Duodenal mucosa (tissue), 2 donors: ENCODE measurements around the gene NDUFA11.

Experiments
- H3K27ac ChIP-seq: one replicate; pipeline ENCODE4 v1.7.0; 2013; ENCODE audit warnings: low read depth, low read length
- H3K27me3 ChIP-seq, 2 donors: one replicate each; pipeline ENCODE4 v1.7.0; 2013; ENCODE audit warnings: low read length in 2 of 2, control low read depth in 1 of 2; ENCODE audit not compliant: insufficient read depth in 2 of 2, control insufficient read depth in 1 of 2
- H3K36me3 ChIP-seq, 2 donors: one replicate each; pipeline ENCODE4 v1.7.0; 2013; ENCODE audit warnings: low read length in 2 of 2, control low read depth in 1 of 2; ENCODE audit not compliant: insufficient read depth in 2 of 2, control insufficient read depth in 1 of 2
- H3K4me1 ChIP-seq, 2 donors: one replicate each; pipeline ENCODE4 v1.7.0; 2013; ENCODE audit warnings: low read length in 2 of 2, control low read depth in 1 of 2; ENCODE audit not compliant: insufficient read depth in 2 of 2, control insufficient read depth in 1 of 2
- H3K4me3 ChIP-seq, 2 donors: one replicate each; pipeline ENCODE4 v1.7.0; 2013; ENCODE audit warnings: low read length in 2 of 2, low read depth in 1 of 2
- H3K9ac ChIP-seq, 2 donors: one replicate each; pipeline ENCODE4 v1.7.0; 2013; ENCODE audit warnings: low read length in 2 of 2, low read depth in 1 of 2
- H3K9me3 ChIP-seq, 2 donors: one replicate each; pipeline ENCODE4 v1.7.0; 2013; ENCODE audit warnings: low read length in 2 of 2, control low read depth in 1 of 2; ENCODE audit not compliant: control insufficient read depth in 1 of 2

The NDUFA11 gene

DNA sequence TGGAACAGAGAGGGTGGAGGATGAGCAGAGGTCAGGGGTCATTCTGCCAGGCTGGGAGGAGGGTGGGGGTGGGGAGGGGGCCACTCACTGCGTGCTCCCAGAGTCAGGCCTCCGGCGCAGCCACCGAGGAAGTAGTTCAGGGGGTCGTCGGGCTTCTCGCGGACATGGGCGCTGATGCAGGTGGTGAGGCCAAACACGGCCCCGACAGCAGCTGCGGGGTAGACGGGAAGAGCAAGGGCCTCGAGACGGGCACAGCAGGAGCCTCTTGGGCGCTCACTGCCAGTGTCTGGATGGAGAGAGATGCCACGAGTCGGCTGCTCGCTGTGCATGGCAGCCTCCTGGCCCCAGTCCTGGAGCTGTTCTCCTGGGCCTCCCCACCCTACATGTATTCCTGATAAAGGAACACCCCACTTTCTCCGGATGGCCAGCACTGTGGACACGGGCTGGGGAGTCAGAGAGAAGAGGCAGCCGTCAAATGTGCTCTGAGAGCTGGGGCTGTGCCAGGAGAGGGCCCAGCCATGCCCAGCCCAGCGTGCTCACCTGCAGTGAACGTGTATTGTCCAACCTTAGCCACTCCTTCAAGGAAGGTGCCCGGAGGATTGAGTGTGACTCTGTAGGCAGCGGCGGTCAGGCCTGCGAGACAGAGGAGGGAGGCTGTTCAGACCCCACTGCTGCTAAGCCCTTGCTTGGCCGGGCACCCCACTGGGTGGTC, 7.1 kb downstream of the NDUFA11 start:
- H3K9ac ChIP-seq: no peak overlapping the region
- no peaks in the 10 kb centered on the region for H3K4me1 ChIP-seq
- H3K27me3 ChIP-seq: peaks cover 0 to 5% of the 10 kb centered on the region in 2 donors
- H3K9me3 ChIP-seq: no peaks in the 10 kb centered on the region
- H3K4me3 ChIP-seq: no peak overlapping the region
- no peak overlapping the region for H3K27ac ChIP-seq
- peaks cover 5 to 24% of the 10 kb centered on the region in 2 donors for H3K36me3 ChIP-seq

DNA sequence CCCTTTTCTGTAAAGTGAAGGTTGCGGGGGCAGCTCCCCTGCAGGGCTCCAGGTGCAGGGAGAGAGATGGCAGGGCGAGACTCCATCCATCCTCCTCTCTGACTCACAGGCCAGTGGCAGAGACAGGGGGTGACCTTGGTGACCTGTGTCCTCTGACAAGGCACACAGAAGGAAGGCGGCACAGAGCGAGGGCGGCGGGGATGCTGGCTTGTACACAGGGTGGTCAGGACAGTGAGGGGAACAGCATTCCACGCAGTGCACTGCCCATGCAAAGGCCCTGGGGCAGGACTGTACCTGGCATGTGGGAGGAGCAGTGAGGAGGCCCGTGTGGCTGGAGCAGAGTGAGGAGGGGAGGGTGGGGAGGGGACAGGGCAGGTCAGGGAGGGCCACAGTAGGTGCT, 7.7 kb downstream of the NDUFA11 start:
- H3K27me3 ChIP-seq: peaks cover 0 to 5% of the 10 kb centered on the region in 2 donors
- no peak overlapping the region for H3K27ac ChIP-seq
- no peak overlapping the region for H3K4me3 ChIP-seq
- no peaks in the 10 kb centered on the region for H3K4me1 ChIP-seq
- H3K9ac ChIP-seq: no peak overlapping the region
- peaks cover 5 to 24% of the 10 kb centered on the region in 2 donors for H3K36me3 ChIP-seq
- no peaks in the 10 kb centered on the region for H3K9me3 ChIP-seq

DNA sequence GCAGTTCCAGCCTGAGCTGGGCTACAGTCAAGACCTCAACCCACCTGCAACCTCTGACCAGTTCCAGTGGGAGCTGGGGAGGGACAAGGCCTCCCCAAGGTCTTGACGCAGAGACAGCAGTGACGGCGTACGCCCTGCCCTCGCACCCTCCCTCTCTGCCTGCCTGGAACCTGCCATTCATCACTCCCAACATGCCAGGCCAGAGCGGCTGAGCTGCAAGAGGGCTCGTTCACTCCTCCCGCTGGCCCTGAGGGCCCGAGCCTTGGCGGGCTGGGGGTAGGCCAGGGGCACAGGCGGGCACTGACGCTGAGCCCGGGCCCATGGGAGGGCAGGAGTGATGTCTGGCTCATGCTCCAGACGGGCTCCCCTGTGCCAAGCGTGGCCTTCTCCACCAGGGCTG, 8.2 kb downstream of the NDUFA11 start:
- Histone ChIP-seq H3K27ac (no peak overlapping the region), H3K27me3 (peaks cover 0 to 5% of the 10 kb centered on the region in 2 donors), H3K4me1 (no peaks in the 10 kb centered on the region), H3K9me3 (no peaks in the 10 kb centered on the region), H3K36me3 (peaks cover 5 to 23% of the 10 kb centered on the region in 2 donors), H3K9ac (no peak overlapping the region), H3K4me3 (no peak overlapping the region)

DNA sequence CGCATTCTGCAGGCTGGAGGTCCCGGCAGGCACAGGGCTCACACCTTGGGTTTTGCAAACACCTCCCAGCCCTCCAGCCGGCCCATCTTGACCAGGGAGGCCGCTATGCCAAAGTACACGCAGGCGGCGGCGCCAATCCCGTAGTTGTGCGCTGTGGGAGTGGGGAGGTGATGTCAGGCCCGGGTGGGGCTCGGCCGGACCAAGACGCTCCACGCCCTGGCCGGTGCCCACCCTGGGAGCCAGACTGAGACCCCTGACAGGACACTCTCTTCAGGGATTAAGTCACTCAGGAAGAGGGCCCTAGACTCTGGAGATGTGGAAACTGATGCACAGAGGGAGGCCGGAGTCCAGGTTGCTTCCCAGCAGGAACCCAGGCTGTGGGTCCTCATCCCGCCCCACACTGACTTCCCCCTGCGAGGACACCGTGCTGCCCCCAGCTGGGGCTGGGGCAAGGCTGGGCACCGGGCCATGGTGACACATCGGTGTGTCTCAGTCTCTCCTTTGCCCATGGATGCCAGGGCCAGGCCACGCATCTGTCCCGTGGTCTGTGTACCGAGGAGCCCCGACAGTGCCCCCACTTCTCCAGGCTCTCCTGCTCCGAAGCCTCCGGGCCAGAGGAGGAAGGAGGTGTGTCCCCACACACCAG, 8.8 kb downstream of the NDUFA11 start:
- Histone ChIP-seq H3K27ac (no peak overlapping the region), H3K4me3 (no peak overlapping the region), H3K4me1 (no peaks in the 10 kb centered on the region), H3K9ac (no peak overlapping the region), H3K27me3 (peaks cover 0 to 5% of the 10 kb centered on the region in 2 donors), H3K9me3 (no peaks in the 10 kb centered on the region), H3K36me3 (peaks cover 5 to 20% of the 10 kb centered on the region in 2 donors)

DNA sequence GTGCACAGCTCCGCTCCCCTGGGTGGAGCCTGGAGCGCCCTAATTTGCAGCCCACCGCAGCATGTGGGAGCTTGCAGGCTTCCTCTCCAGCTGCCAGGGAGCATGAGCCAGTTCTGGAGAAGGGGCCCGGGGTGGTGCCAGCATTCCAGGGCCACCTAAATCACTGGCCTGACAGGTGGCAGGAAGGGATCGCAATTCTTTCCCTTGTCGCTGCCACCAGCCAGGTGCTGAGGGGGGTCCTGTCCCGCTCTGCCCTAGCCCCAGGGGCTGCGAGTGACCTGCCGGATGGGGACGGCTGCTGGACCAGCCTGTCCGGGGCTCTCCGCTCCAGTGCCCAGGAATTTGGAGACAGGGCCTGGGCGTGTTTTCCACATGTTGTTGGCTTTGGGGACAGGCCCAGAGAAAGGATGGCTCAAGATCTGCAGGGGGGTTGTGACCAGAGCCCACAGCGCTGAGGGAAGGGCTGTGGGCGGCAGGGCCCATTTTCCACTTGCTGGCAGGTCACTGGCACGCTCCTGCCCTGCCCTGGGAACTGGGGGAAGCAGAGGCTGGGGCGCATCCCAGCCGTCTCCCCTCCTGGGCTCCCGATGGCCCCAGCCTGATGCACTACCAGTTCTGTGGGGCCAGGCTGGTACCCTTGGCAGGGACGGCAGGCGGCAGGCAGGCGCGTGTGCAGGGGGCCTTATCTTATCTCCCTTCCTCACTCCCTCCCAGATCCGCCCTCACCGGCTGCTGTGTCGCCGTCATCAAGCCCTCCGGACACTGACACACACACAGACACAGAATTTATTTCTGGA, 9.5 kb downstream of the NDUFA11 start:
- Histone ChIP-seq H3K4me3 (no peak overlapping the region), H3K27me3 (peaks cover 0 to 5% of the 10 kb centered on the region in 2 donors), H3K4me1 (no peaks in the 10 kb centered on the region), H3K9me3 (no peaks in the 10 kb centered on the region), H3K27ac (no peak overlapping the region), H3K9ac (no peak overlapping the region), H3K36me3 (peaks cover 5 to 20% of the 10 kb centered on the region in 2 donors)

DNA sequence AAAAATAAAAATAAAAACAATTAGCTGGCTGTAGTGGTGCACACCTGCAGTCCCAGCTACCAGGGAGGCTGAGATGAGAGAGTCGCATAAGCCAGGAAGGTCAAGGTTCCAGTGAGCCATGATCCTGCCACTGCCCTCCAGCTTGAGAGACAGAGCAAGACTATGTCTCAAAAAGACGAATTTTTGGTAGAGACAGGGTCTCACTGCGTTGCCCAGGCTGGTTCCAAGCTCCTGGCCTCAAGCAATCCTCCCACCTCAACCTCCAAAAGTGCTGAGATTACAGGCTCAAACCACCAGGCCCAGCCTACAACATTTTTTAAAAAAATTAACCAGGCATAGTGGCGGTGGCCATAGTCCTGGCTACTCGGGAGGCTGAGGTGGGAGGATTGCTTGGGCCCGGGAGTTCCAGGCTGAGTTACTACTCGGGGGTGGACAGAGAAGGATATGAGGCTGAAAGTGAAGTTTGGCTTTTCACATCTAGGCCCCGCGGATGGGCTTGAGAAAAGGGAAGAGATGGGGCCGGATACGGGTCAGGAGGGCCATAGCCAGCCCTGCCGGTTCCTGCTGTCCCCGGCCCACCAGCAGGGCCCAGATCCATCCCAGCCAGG, 10.2 kb downstream of the NDUFA11 start:
- H3K9ac ChIP-seq: no peak overlapping the region
- H3K4me1 ChIP-seq: no peaks in the 10 kb centered on the region
- H3K4me3 ChIP-seq: no peak overlapping the region
- peaks cover 5 to 20% of the 10 kb centered on the region in 2 donors for H3K36me3 ChIP-seq
- no peak overlapping the region for H3K27ac ChIP-seq
- H3K27me3 ChIP-seq: peaks cover 0 to 5% of the 10 kb centered on the region in 2 donors
- H3K9me3 ChIP-seq: no peaks in the 10 kb centered on the region

DNA sequence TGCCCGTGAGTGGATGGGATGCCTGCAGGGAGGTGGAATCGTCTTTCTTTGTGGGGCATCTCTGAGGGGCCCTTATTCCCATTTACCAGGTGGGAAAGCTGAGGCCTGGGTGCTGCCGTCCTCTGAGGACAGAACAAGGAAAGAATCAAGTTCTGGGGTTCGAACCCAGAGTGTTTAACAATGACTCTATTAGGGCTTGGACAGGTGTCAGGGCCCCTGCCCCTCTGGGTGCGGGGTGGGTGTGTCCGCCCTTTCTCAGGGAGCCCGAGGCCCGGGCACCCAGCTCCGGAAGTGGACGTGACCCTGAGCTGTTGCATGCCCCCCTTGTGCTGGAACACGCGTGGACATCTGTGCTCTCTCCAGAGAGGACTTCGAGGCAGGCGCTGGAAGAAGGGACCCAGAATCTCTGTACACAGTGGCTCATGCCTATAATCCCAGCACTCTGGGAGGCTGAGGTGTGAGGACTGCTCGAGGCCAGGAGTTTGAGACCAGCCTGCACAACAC, 10.8 kb downstream of the NDUFA11 start:
- Histone ChIP-seq H3K4me1 (no peaks in the 10 kb centered on the region), H3K27me3 (peaks cover 0 to 5% of the 10 kb centered on the region in 2 donors), H3K36me3 (peaks cover 5 to 20% of the 10 kb centered on the region in 2 donors), H3K27ac (no peak overlapping the region), H3K9ac (no peak overlapping the region), H3K9me3 (no peaks in the 10 kb centered on the region), H3K4me3 (no peak overlapping the region)

DNA sequence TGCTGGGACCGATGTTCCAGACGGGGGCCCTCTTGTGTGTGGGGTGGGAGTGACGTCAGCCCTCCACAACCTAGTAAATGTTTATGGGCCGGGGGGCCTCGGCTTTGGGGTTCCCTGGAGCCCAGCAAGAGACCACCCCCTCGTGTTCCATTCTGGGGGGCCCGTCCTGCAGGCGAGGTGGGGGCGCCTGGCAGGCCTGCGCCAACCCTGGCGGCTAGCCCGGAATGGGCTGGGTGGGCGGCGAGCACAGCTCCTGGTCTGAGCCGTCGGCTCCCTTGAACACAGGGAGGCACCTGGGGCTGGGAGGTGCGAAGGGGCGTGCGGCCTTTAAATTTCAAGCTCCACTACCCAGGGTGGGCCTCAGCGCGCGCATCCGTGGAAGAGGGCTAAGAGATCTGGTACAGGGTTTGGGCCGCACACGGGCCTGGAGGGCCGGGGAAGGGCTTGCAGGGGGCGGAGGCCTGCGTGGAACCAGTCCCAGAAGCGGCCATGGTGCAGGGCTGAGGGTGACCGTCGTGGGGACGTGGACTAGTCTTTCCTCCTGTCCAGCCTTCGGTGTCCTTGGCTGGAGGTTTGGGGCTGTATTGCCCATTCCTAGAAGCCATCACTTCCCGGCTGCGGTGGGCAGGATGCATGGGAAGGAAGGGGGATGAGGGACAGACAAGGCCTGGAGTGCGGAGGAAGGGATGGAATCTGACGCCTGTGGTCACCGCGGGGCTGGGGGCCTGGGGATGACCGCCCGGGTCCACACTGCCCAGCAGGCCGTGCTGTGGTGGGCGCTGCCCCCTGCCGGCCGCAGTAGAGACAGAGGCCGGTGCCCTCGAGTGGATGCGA, 11.4 kb downstream of the NDUFA11 start:
- Histone ChIP-seq H3K27ac (no peak overlapping the region), H3K27me3 (peaks cover 0 to 5% of the 10 kb centered on the region in 2 donors), H3K4me1 (no peaks in the 10 kb centered on the region), H3K36me3 (peaks cover 5 to 20% of the 10 kb centered on the region in 2 donors), H3K9me3 (no peaks in the 10 kb centered on the region), H3K9ac (peak overlapping the region in 1 of 2 donors; percentile 12), H3K4me3 (no peak overlapping the region)

DNA sequence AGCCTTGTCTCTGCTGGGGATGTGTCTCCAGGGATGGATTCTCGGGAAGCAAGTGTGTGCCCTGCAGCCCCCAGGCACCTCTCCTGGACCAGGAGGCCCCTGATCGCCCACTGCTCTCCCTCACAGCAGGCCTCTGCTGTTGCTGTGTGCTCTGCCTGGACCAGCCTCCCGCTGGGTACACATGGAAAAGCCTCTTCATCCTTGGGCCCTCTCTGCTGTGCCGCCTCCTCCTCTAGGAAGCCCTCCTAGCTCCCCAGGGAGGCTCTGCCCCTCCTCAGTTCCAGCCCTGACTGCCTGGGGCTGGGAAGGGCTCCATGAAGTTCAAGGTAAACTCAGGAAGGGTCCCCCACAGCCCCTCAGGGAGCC, 12.0 kb downstream of the NDUFA11 start:
- Histone ChIP-seq H3K9me3 (no peaks in the 10 kb centered on the region), H3K4me3 (no peak overlapping the region), H3K36me3 (peaks cover 5 to 16% of the 10 kb centered on the region in 2 donors), H3K9ac (no peak overlapping the region), H3K27ac (no peak overlapping the region), H3K27me3 (peaks cover 0 to 5% of the 10 kb centered on the region in 2 donors), H3K4me1 (no peaks in the 10 kb centered on the region)
